Parathyroid adenoma (tissue), 2 donors: ENCODE data around the gene LARP1B.
"Not testable (repeated sequence)": the region's sequence is repeated elsewhere in the genome, so short reads cannot be mapped to it uniquely, and the experiment has no call there.

Source experiments
- H2AFZ ChIP-seq: fragments of 300-600 bp; sonication (generic); one replicate; pipeline ENCODE4 v1.7.0; 2017; ENCODE audit warnings: antibody characterized with exemption, mild to moderate bottlenecking
- H3K27ac ChIP-seq: fragments of 300-600 bp; sonication (generic); one replicate; pipeline ENCODE4 v1.7.0; 2017
- H3K27me3 ChIP-seq: fragments of 300-600 bp; sonication (generic); one replicate; pipeline ENCODE4 v1.7.0; 2017; ENCODE audit warnings: low read length; ENCODE audit not compliant: control insufficient read depth, insufficient read depth
- H3K36me3 ChIP-seq: fragments of 300-600 bp; sonication (generic); one replicate; pipeline ENCODE4 v1.7.0; 2017; ENCODE audit warnings: low read length; ENCODE audit not compliant: control insufficient read depth, insufficient read depth
- H3K4me1 ChIP-seq: fragments of 300-600 bp; sonication (generic); one replicate; pipeline ENCODE4 v1.7.0; 2017; ENCODE audit warnings: control low read depth
- H3K4me2 ChIP-seq: fragments of 300-600 bp; sonication (generic); one replicate; pipeline ENCODE4 v1.7.0; 2017; ENCODE audit warnings: low read length
- H3K4me3 ChIP-seq: fragments of 300-600 bp; sonication (generic); one replicate; pipeline ENCODE4 v1.7.0; 2017; ENCODE audit warnings: low read depth, low read length
- H3K79me2 ChIP-seq: fragments of 300-600 bp; sonication (generic); one replicate; pipeline ENCODE4 v1.7.0; 2017; ENCODE audit warnings: control low read depth
- H3K9ac ChIP-seq: fragments of 300-600 bp; sonication (generic); one replicate; pipeline ENCODE4 v1.7.0; 2017; ENCODE audit warnings: mild to moderate bottlenecking
- H3K9me3 ChIP-seq: fragments of 300-600 bp; sonication (generic); one replicate; pipeline ENCODE4 v1.7.0; 2017; ENCODE audit warnings: low read length; ENCODE audit not compliant: control insufficient read depth
- CTCF ChIP-seq: fragments of 300-600 bp; sonication (generic); IDR thresholded peaks from one replicate; pipeline ENCODE4 v1.7.0; 2017; ENCODE audit warnings: antibody characterized with exemption, mild to moderate bottlenecking
- donor health status: primary hyperparathyroidism.

LARP1B gene

GRCh38 chr4:128141866-128142265, 80.8 kb downstream of the LARP1B start:
- H2AFZ ChIP-seq: no peak overlapping the region
- no peaks in the 10 kb centered on the region for H3K9me3 ChIP-seq
- no peak for TF ChIP-seq CTCF
- H3K27me3 ChIP-seq: no peaks in the 10 kb centered on the region
- H3K36me3 ChIP-seq: no peaks in the 10 kb centered on the region
- no peak overlapping the region for H3K27ac ChIP-seq
- H3K4me3 ChIP-seq: no peak overlapping the region
- no peaks in the 10 kb centered on the region for H3K79me2 ChIP-seq
- H3K4me1 ChIP-seq: no peaks in the 10 kb centered on the region
- no peak overlapping the region for H3K4me2 ChIP-seq
- no peak overlapping the region for H3K9ac ChIP-seq

- Histone ChIP-seq H3K27ac (no peak overlapping the region), H3K79me2 (no peaks in the 10 kb centered on the region), H3K4me1 (no peaks in the 10 kb centered on the region), H3K4me2 (no peak overlapping the region), H3K9me3 (no peaks in the 10 kb centered on the region), H3K4me3 (no peak overlapping the region), H3K9ac (no peak overlapping the region), H3K27me3 (no peaks in the 10 kb centered on the region), H3K36me3 (no peaks in the 10 kb centered on the region), H2AFZ (no peak overlapping the region)
- TF ChIP-seq CTCF: no peak
Measured at GRCh38 chr4:128145727-128146126, 84.6 kb downstream of the LARP1B start.

GRCh38 chr4:128153800-128154199, 92.7 kb downstream of the LARP1B start:
- Histone ChIP-seq H3K4me2 (no peak overlapping the region), H3K9me3 (no peaks in the 10 kb centered on the region), H3K4me3 (no peak overlapping the region), H3K9ac (no peak overlapping the region), H3K27me3 (no peaks in the 10 kb centered on the region), H2AFZ (no peak overlapping the region), H3K36me3 (no peaks in the 10 kb centered on the region), H3K27ac (no peak overlapping the region), H3K4me1 (no peaks in the 10 kb centered on the region), H3K79me2 (no peaks in the 10 kb centered on the region)
- no peak for TF ChIP-seq CTCF

- no peaks in the 10 kb centered on the region for H3K27me3 ChIP-seq
- no peaks in the 10 kb centered on the region for H3K79me2 ChIP-seq
- no peaks in the 10 kb centered on the region for H3K4me1 ChIP-seq
- no peak overlapping the region for H3K4me2 ChIP-seq
- no peak overlapping the region for H2AFZ ChIP-seq
- TF ChIP-seq CTCF: no peak
- H3K36me3 ChIP-seq: no peaks in the 10 kb centered on the region
- no peak overlapping the region for H3K9ac ChIP-seq
- no peaks in the 10 kb centered on the region for H3K9me3 ChIP-seq
- no peak overlapping the region for H3K4me3 ChIP-seq
- H3K27ac ChIP-seq: no peak overlapping the region
Measured at GRCh38 chr4:128155231-128155855, 94.2 kb downstream of the LARP1B start.

GRCh38 chr4:128155874-128156456, 94.9 kb downstream of the LARP1B start:
- no peaks in the 10 kb centered on the region for H3K9me3 ChIP-seq
- TF ChIP-seq CTCF: no peak

GRCh38 chr4:128156472-128156871, 95.4 kb downstream of the LARP1B start:
- H3K4me1 ChIP-seq, H3K79me2 ChIP-seq, H3K9ac ChIP-seq: not testable (repeated sequence)

More at GRCh38 chr4:128155874-128156456, 94.9 kb downstream of the LARP1B start:
- no peak overlapping the region for H3K4me2 ChIP-seq
- H3K27me3 ChIP-seq: no peaks in the 10 kb centered on the region
- no peak overlapping the region for H3K9ac ChIP-seq
- H3K36me3 ChIP-seq: no peaks in the 10 kb centered on the region
- H3K4me1 ChIP-seq: no peaks in the 10 kb centered on the region
- no peak overlapping the region for H3K27ac ChIP-seq
- H3K79me2 ChIP-seq: no peaks in the 10 kb centered on the region
- H2AFZ ChIP-seq: no peak overlapping the region
- no peak overlapping the region for H3K4me3 ChIP-seq

More at GRCh38 chr4:128156472-128156871, 95.4 kb downstream of the LARP1B start:
- not testable (repeated sequence) for H3K9me3 ChIP-seq, H3K27me3 ChIP-seq, H2AFZ ChIP-seq, H3K27ac ChIP-seq, H3K36me3 ChIP-seq, H3K4me2 ChIP-seq, H3K4me3 ChIP-seq
